ENCODE measurements around the gene CAMKMT. TPM values are rescaled to one million over a fixed set of nuclear protein-coding genes. Genes with fewer than 3 reads are reported as not detected.

The CAMKMT gene
- total RNA-seq, 2 experiments from 2014 or later: 12.1 to 14.1 TPM

DNA sequence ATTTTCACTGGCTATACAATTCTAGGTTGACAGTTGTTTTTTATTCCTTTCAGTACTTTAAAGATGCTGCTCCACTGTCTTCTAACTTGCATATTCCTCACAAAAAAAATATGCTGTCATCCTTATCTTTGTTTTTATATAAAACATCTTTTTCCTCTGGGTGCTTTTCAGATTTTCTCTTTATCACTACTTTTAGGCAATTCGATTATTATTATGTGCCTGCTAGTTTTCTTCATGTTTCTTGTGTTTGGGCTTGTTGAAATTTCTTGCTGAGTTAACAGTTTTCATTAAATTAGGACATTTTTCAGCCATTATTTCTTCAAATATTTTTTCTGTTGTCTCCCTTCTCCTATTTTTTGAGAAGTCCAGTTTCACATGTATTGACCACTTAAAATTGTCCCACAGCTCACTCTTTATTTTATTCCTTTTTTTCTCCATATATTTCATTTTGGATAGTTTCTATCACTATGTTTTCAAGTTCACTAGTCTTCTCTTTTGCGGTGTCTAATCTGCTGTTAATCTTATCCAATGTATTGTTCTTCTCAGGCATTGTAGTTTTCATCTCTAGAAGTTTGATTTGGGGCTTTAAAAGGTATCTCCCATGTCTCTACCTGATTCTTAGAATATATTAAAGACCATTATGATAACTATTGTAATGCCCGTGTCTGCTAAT is 374.7 kb downstream of the CAMKMT start:
- Mint-ChIP-seq H3K4me1 (ENCODE audit: low read depth) (no peaks in the 10 kb centered on the region), H3K9me3 (peaks cover 18% of the 10 kb centered on the region), H3K36me3 (ENCODE audit: low read depth) (peaks cover 14% of the 10 kb centered on the region), H3K27me3 (no peaks in the 10 kb centered on the region), H3K27ac (no peak overlapping the region), H3K4me3 (no peak overlapping the region)
- intact Hi-C loops (cut with micrococcal nuclease): no loop called here
- ChIA-PET CTCF (no interaction called here), POLR2A (no interaction called here)
- DNase-seq: no peak
- no peak for ATAC-seq
- TF ChIP-seq, protein P1, sequence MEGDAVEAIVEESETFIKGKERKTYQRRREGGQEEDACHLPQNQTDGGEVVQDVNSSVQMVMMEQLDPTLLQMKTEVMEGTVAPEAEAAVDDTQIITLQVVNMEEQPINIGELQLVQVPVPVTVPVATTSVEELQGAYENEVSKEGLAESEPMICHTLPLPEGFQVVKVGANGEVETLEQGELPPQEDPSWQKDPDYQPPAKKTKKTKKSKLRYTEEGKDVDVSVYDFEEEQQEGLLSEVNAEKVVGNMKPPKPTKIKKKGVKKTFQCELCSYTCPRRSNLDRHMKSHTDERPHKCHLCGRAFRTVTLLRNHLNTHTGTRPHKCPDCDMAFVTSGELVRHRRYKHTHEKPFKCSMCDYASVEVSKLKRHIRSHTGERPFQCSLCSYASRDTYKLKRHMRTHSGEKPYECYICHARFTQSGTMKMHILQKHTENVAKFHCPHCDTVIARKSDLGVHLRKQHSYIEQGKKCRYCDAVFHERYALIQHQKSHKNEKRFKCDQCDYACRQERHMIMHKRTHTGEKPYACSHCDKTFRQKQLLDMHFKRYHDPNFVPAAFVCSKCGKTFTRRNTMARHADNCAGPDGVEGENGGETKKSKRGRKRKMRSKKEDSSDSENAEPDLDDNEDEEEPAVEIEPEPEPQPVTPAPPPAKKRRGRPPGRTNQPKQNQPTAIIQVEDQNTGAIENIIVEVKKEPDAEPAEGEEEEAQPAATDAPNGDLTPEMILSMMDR (IDR thresholded peaks at IDR 0.05): no peak

DNA sequence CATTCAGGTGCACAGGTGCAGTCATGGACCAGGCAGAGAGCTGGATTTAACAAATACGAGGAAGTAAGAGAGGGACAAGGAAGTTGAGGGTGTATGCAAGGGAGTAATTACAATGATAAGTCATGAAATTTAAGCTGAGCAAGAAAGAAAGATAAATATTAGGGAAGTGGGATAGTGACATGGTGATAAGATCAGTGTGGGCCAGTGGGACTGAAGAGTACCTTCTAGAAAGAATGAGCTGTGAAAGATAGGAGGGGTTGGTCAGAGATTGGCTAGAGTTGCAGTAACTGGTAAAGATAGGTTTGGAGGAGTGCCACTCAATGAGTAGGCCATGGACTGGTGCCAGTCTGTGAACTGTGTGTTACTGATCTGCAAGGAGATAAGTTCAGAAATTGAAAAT is 378.9 kb downstream of the CAMKMT start:
- DNase-seq (no peak), ATAC-seq (no peak)
- Mint-ChIP-seq H3K4me1 (ENCODE audit: low read depth) (no peaks in the 10 kb centered on the region), H3K27ac (no peak overlapping the region), H3K4me3 (no peak overlapping the region), H3K36me3 (ENCODE audit: low read depth) (peaks cover 14% of the 10 kb centered on the region), H3K9me3 (peaks cover 16% of the 10 kb centered on the region), H3K27me3 (no peaks in the 10 kb centered on the region)
- TF ChIP-seq, protein P1 (IDR thresholded peaks at IDR 0.05): no peak
- POLR2A ChIA-PET: no interaction called here
- CTCF ChIA-PET: interaction anchor here (1.0 kb wide), 1 partner anchor 216 kb away, joined by 3 read pairs; no protein-coding TSS in a partner anchor
- intact Hi-C loops (cut with micrococcal nuclease): no loop called here

DNA sequence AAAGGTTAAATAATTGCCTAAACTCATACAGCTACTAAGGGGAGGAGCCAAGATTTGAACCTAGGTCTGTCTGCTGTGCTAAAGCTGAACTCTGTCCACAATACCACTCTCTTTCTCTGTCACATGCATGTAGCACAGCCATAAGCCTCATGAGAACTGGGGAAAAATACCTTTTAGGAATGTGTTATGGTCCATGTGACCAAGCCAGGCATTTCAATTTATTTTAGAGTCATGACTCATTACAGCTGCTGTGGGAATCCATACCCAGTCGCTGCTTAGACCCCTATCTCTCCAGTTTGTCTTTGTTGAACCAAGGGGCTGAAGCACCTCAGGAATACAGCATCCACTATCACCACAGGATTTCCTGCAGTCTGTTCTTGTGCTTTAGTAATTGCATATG is 379.8 kb downstream of the CAMKMT start:
- intact Hi-C loops (cut with micrococcal nuclease): no loop called here
- H3K9me3 Mint-ChIP-seq: peaks cover 10% of the 10 kb centered on the region
- ATAC-seq (no peak), DNase-seq (no peak)
- TF ChIP-seq, protein P1 (IDR thresholded peaks at IDR 0.05): no peak
- H3K27me3 Mint-ChIP-seq: no peaks in the 10 kb centered on the region
- POLR2A ChIA-PET: no interaction called here
- H3K4me1 Mint-ChIP-seq (ENCODE audit: low read depth): no peaks in the 10 kb centered on the region
- H3K4me3 Mint-ChIP-seq: no peak overlapping the region
- H3K36me3 Mint-ChIP-seq (ENCODE audit: low read depth): peaks cover 10% of the 10 kb centered on the region
- CTCF ChIA-PET: no interaction called here
- H3K27ac Mint-ChIP-seq: no peak overlapping the region

DNA sequence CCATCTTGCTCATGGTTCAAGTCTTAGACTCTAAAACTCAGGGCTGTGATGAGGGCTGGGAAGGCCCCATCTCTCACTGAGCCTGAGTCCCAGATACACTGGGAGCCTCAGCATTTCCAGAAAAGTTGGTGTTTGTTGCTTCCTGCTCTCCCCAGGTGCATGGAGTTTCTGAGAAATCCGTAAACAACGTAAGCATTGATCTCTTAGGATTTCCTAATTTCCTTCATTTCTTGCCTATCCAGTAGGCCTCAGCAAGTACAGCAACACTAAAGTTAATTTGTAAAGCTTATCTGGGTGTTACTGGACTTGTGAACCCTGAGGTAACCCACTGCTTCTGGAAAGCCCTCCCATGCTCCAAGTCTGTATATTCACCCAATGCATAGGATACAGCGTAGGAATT is 380.3 kb downstream of the CAMKMT start:
- ChIA-PET POLR2A (no interaction called here), CTCF (no interaction called here)
- no peak for DNase-seq
- intact Hi-C loops (cut with micrococcal nuclease): no loop called here
- Mint-ChIP-seq H3K9me3 (peaks cover 6% of the 10 kb centered on the region), H3K4me1 (ENCODE audit: low read depth) (no peaks in the 10 kb centered on the region), H3K27ac (no peak overlapping the region), H3K27me3 (no peaks in the 10 kb centered on the region), H3K36me3 (ENCODE audit: low read depth) (peaks cover 4% of the 10 kb centered on the region), H3K4me3 (no peak overlapping the region)
- TF ChIP-seq, protein P1 (IDR thresholded peaks at IDR 0.05): no peak
- ATAC-seq: no peak

DNA sequence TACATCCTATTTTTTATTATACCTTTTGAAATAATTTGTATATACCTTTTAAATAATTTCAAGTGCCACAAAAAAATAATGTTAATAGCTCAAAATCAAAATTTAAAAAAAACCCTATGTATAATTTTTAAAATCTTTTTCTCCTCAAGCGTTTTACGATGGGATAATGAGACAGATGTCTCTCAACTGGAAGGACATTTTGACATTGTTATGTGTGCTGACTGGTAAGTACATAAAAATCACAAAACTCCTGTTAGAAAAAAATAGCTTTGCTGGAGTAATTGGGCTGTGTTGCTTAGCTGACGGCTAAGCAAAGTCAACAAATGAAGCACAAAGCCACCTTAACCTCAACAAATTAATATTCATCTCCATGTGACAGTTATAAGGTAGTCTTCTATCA is 381.7 kb downstream of the CAMKMT start:
- CTCF ChIA-PET: interaction anchor here (0.8 kb wide), 1 partner anchor 212 kb away, joined by 4 read pairs; no protein-coding TSS in a partner anchor
- POLR2A ChIA-PET: no interaction called here
- no peak for ATAC-seq
- TF ChIP-seq, protein P1 (IDR thresholded peaks at IDR 0.05): no peak
- peaks cover 4% of the 10 kb centered on the region for H3K36me3 Mint-ChIP-seq (ENCODE audit: low read depth)
- no peaks in the 10 kb centered on the region for H3K9me3 Mint-ChIP-seq
- no peak for DNase-seq
- H3K27me3 Mint-ChIP-seq: no peaks in the 10 kb centered on the region
- no peaks in the 10 kb centered on the region for H3K4me1 Mint-ChIP-seq (ENCODE audit: low read depth)
- no peak overlapping the region for H3K4me3 Mint-ChIP-seq
- no peak overlapping the region for H3K27ac Mint-ChIP-seq
- intact Hi-C loops (cut with micrococcal nuclease): no loop called here

Measured in activated CD8-positive, alpha-beta T cell treated with anti-CD3 and anti-CD28 coated beads for 36 hours (primary cell).